ENCODE measurements around the gene DYNC1H1.

GRCh38 chr14:101980251-101980650 lies 15.9 kb downstream of the DYNC1H1 start:
- TF ChIP-seq CTCF (IDR thresholded peaks at IDR 0.05) = no peak
- no peak for TF ChIP-seq POLR2A (IDR thresholded peaks at IDR 0.05)
